GM19395 (cell line): ENCODE data around the gene OR2Z1.
"Not testable (repeated sequence)": the region's sequence is repeated elsewhere in the genome, so short reads cannot be mapped to it uniquely, and the experiment has no call there.

Experiments
- ATAC-seq: cut with Tn5 transposase; IDR thresholded peaks from one replicate; pipeline ENCODE4 v1.9.1; 2021; ENCODE audit warnings: mild to moderate bottlenecking, moderate library complexity; ENCODE audit not compliant: unreplicated experiment

The OR2Z1 gene

DNA sequence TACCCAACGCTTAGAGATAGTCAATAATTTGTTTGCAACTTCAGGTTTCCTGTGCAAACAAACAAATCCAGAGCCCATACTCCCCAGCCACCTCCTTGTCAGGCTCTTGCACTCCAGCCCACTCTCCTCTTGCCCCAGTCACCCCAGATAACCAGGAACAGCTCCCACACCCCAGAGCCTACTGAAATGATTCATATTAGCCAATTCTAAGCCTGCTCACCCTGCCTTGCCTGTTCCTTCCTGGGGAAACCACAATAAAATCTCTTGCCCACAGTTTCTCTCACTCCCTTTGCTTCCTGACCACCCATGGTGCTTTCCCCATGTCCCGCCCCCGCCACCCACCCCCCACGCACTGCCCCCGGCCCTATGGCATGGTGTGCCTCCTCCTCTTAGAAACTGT is 19.1 kb upstream of the OR2Z1 start:
- ATAC-seq = no peak

DNA sequence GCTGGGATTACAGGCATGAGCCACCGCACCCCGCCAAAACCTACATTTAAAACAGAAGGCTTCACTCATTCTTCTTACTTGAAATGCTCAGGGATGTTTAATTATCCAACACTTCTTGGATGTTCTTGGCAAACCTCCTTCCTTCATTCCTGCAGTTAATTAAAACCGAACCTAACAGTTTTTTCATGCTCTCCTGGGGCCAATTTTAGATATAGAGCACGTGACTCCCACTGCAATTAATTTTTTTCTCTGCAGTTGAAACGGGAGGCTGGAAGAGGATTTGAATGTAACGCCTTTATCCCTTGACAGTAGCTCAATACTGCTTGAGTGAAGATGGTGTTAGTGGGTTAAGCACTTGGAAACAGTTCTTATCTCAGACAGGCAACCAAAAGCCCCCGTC is 18.2 kb upstream of the OR2Z1 start:
- ATAC-seq = no peak

DNA sequence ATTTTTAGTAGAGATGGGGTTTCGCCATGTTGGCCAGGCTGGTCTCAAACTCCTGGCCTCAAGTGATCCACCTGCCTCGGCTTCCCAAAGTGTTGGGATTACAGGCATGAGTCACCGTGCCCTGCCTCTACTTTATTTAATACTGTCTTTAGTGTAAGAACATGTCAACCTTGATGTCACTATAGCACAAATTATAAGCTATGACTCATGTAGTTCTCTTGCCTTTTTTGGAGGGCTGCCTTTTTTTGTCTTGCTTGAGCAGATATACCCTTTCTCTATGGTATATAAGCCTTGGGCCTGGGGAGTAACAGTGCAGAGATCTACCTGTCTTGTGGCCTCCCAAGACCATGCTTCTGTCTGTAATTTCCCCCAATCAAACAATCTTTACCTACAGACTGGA is 16.1 kb upstream of the OR2Z1 start:
- not testable (repeated sequence) for ATAC-seq

DNA sequence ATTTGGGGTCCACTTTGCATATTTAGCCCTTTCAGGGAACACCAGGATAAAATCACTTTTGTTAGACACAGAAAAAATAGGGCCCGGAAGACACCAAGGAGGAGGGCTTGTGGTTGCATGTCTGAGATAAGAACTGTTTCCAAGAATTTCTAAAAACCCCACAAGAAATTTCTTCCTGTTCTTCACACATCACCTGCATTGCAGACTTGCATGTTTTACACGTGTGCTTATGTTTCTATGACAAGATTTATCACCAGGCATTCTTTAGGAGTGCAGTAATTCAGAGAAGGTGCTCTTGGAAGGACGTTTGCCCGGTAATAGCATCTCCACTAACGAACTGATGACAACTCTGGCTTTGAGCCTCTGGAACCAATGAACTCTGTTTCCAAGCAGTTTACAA is 15.7 kb upstream of the OR2Z1 start:
- ATAC-seq = no peak

DNA sequence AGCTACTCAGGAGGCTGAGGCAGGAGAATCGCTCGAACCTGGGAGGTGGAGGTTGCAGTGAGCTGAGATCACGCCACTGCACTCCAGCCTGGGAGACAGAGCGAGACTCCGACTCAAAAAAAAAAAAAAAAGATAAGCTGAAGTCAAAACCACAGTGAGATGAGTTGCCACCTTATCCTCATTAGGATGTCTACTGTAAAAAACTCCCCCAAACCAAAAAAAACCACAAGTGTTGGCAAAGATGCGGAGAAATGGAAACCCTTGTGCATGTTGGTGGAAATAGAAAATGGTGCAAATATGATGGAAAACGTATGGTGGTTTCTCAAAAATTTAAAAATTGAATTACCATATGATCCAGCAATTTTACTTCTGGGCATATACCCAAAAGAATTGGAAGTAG is 11.1 kb upstream of the OR2Z1 start:
- ATAC-seq = not testable (repeated sequence)

DNA sequence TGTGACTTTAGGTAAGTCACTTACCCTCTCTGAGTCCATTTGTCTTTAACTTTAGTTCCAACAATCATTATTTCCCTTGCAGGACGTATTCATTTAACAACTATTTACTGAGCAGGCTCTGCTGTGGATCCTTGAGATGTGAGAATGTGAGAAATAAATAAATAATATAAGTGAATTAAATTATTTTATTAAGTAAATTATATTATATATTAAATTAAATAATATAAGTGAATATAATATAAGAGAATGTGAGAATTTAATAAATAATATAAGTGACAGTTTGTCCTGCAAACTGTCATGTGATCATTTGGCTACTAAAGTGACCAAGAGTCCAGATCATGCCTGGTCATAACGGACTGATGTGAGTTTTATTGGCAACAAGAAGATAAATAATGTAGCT is 598 bp downstream of the OR2Z1 start:
- no peak for ATAC-seq

DNA sequence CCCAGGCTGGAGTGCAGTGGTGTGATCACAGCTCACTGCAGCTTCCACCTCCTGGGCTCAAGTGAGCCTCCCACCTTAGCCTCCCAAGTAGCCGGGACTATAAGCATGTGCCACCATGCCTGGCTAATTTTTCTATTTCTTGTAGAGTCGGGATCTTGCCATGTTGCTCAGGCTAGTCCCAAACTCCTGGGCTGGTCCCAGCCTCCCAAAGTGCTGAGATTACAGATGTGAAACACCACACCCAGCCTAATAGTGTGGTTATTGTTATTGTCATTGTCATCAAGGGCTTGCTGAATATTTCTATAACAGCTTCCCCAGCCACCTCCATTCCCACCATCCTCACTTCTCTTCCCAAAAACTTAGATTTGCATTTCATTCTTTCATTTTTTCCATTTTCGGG is 2.8 kb downstream of the OR2Z1 start:
- ATAC-seq = no peak

DNA sequence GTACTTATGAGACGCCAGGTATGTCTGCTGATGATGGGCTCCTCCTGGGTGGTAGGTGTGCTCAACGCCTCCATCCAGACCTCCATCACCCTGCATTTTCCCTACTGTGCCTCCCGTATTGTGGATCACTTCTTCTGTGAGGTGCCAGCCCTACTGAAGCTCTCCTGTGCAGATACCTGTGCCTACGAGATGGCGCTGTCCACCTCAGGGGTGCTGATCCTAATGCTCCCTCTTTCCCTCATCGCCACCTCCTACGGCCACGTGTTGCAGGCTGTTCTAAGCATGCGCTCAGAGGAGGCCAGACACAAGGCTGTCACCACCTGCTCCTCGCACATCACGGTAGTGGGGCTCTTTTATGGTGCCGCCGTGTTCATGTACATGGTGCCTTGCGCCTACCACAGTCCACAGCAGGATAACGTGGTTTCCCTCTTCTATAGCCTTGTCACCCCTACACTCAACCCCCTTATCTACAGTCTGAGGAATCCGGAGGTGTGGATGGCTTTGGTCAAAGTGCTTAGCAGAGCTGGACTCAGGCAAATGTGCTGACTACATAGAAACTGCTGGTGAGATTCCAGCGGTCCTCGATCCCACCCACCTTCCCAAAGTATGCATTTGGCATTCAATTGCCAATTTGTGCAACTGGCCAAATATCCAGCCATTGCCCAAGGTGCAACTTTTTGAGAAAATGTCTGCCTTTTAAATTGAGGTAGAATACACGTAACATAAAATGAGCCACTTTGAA is 10.2 kb downstream of the OR2Z1 start:
- ATAC-seq = no peak

DNA sequence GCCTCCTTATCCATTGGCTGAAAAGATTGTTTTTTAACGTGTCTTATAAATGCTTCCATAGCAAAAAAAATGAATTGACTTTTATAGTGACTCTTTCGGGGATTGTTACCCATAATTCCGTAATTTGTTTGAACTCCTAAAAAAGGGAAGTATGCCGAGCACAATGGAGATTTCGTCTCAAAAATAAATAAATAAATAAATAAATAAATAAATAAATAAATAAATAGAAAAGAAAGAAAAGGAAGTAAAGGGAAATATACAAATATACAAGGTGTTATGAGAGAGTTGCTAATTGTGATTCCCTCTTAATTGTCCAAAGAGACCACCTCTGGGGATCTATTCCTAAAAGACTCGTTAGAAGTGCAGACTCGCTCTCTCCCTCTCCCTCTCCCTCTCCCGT is 16.9 kb downstream of the OR2Z1 start:
- no peak for ATAC-seq

DNA sequence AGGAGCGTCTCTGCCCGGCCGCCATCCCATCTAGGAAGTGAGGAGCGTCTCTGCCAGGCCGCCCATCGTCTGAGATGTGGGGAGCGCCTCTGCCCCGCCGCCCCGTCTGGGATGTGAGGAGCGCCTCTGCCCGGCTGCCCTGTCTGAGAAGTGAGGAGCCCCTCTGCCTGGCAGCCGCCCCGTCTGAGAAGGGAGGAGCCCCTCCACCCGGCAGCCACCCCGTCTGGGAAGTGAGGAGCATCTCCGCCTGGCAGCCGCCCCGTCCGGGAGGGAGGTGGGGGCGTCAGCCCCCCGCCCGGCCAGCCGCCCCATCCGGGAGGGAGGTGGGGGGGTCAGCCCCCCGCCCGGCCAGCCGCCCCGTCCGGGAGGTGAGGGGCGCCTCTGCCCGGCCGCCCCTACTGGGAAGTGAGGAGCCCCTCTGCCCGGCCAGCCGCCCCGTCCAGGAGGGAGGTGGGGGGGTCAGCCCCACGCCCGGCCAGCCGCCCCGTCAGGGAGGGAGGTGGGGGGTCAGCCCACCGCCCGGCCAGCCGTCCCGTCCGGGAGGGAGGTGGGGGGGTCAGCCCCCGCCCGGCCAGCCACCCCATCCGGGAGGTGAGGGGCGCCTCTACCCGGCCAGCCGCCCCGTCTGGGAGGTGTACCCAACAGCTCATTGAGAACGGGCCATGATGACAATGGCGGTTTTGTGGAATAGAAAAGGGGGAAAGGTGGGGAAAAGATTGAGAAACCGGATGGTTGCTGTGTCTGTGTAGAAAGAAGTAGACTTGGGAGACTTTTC is 18.0 kb downstream of the OR2Z1 start:
- ATAC-seq = not testable (repeated sequence)

DNA sequence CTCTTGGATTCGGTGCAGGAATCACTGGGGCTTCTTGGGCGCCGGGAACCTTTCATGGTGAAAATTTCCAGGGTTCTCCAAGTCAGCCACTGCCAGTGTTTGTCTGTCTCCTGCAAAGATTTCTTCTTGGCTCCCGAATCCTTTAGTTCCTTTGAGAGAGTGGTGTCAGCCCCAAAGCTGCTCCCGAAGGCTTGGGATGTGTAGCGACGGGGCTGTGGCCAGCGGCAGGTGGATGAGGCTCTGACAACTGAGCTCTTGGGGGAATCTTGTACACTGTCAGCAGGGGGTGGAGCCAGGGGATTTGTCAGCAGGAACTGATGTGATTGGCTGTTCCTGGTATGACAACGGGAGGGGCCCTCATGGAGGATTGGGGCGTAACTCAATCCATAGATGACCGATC is 45.8 kb downstream of the OR2Z1 start:
- ATAC-seq = not testable (repeated sequence)

DNA sequence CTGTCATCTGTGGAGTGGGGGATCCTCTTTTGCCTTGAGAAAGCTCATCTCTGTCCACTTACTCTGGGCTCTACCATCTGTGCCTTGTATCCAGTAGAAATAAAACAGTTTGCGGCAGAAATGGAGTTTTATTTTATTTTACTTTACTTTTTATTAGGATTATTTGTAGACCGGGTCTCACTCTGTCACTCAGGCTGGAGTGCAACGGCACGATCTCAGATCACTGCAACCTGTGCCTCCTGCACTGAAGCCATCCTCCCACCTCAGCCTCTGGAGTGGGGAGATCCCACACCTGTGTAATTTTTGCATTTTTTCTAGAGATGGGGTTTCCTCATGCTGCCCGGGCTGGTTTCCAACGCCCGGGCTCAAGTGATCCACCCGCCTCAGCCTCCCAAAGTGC is 47.8 kb downstream of the OR2Z1 start:
- ATAC-seq = not testable (repeated sequence)

DNA sequence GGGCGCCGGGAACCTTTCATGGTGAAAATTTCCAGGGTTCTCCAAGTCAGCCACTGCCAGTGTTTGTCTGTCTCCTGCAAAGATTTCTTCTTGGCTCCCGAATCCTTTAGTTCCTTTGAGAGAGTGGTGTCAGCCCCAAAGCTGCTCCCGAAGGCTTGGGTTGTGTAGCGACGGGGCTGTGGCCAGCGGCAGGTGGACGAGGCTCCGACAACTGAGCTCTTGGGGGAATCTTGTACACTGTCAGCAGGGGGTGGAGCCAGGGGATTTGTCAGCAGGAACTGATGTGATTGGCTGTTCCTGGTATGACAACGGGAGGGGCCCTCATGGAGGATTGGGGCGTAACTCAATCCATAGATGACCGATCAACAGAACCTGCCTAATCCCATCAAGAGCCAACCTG is 52.2 kb downstream of the OR2Z1 start:
- not testable (repeated sequence) for ATAC-seq
